SKM-1 treated with dmso at 0.1 percent for 144 hours (cell line): ENCODE measurements around the gene GMNN.

Experiments
- DNase-seq: peaks from one replicate; lab custom pipeline; 2025; ENCODE audit not compliant: unreplicated experiment; lab: John Stamatoyannopoulos, UW

Gene GMNN

DNA sequence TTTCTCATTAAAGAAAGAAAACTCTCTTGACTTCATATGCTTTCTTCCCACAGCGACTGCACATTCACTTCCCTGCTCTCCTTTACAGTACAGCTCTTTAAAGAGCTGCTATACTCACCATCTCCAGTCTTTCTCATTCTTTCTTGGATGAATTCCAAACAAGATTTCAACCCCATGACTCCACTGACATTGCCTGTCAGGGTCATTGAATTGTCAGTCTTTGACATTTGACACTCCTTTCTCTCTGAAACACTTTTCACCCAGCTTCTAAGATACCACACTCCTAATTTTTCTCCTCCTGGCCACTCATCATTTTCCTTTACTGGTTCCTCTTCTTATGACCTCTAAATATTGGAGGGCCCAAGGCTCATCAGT lies 24.8 kb downstream of the GMNN start:
- DNase-seq: no peak

DNA sequence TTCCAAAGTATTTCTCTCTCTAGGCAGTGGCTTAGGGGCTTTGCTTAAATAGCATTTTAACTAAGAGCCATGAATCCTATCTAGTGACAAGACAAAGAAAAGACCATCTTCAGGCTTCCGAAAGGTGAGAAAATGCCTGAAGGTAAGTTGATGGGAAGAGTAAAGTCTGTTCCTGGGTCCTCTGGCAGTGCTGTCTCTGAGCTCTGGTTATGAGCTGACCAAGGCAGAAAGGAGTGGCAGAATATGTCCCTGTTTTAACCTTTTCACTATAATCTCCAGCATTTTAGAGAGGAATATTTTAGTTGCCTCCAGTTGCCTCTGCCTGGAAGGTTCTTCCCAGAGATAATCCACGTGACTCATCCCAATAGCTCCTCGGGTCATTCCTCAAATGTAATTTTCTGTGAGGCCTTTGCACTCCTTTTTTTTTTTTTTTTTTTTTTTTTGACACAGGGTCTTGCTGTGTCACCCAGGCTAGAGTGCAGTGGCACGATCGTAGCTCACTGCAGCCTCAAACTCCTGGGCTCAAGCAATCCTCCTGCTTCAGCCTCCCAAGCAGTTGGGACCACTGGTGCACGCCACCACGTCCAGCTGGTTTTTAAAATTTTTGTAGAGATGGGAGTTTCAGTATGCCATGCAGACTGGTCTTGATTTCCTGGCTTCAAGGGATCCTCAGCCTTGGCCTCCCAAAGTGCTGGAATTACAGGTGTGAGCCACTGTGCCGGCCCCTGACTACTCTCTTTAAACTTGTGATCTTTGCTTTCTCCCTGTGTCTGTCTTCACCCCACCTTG lies 27.7 kb downstream of the GMNN start:
- DNase-seq: no peak

DNA sequence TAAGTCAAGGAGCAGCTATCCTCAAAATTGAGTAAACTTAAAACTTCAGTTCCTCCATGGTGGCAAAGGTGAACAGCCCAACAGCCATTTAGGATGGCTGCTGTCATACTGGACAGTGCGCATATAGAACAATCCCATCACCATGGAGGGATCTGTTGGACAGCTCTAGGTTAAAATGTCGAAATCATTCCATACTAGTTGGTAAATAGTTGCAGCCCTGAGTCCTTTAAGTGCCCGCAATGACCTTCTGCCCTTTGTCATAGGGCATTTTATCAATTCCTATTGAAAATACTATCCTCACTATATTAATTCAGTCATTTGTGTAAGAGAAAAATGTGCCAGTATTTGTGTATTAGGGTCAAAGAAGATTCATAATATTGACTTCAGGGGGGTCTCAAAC lies 32.8 kb downstream of the GMNN start:
- no peak for DNase-seq

DNA sequence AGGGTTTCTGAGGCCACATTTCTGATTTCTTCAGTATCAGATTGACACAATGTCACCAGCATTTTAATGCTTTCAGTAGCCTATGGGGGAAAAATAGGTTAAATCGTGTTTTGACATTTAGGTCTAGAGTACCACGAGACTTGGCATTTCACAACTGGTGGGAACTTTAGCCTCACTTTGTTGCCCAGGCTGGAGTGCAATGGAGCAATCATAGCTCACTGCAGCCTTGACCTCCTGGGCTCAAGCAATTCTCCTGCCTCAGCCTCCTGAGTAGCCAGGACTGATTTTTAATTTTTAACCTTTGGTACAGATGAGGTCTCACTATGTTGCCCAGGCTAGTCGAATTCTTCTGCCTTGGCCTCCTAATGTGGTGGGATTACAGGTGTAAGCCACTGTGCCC lies 35.0 kb downstream of the GMNN start:
- DNase-seq: no peak

DNA sequence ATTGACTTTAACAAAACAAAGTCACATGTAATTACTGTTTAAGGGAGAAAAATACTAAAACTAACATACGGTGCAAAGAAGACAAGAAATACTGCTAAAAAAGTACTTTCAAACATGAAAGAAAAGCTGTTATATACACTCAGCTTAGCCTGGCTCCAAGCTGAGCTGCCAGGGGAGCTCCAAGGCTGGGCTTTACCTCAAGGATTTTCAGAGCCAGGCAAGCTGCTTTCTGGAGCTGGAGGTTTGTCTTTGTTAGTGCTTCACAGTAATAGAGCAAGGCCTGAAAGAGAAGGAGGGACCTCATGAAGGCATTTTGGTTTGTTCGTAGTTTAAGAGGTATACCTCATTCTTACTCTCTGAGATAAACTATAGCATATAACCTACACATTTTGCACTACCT lies 43.6 kb downstream of the GMNN start:
- no peak for DNase-seq

DNA sequence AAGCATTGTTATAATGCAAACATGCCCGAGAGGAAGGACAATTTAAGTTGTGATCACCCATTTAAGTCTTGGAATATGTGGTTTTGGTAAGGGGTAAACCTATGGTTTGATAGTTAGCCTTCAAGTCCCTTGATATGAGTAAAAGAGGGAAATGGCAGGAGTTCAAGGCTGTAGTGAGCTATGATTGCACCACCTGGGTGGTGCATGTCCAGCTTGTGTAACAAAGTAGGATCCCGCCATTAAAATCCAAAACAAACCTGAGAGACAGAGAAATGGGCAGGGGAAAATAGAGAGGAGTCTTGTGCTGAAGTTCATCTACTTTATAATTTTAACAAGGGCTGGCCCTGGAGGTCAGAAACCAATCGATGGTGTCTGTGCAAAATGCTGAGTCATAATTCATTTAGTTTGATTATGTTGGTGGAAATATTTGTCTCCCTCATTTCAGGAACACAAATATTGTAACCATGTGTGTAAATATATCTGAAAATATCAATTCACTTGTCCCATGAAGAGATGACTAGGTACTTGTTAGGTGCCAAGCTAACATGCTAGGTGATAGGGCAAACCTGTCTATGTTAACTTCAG lies 47.2 kb downstream of the GMNN start:
- no peak for DNase-seq

DNA sequence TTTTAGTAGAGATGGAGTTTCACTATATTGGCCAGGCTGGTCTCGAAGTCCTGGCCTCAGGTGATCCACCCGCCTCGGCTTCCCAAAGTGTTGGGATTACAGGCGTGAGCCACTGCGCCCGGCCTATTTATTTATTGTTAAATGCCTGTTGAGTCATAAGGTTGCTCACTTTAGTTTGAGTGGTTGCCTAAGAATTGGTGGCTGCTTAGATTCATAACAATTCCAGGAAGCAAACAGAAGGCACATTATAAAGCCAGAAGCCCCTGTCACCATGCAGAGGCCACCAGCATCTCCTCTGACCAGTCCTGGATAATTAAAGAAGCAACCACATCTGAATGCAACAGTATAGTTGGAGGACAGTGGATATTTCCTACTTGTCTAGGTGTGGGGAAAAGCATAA lies 48.0 kb downstream of the GMNN start:
- no peak for DNase-seq

DNA sequence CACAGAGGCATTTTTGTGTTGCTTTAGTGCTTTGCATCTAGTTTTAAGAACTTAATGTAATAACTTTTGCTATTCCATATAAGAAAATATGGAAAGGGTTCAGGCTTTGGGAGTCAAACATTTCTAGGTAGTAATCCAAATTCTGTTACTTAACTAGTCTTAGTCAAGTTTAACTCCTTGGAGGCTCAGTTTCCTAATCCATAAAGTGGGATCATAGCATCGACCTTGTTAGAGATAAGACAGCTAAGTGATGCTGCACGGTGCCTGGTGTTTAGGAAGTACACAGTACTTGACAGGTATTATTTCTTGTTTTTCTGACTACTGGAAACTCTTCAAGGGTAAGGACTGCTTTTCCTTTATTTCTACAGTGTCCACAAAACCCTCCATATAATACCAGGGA lies 48.4 kb downstream of the GMNN start:
- no peak for DNase-seq

DNA sequence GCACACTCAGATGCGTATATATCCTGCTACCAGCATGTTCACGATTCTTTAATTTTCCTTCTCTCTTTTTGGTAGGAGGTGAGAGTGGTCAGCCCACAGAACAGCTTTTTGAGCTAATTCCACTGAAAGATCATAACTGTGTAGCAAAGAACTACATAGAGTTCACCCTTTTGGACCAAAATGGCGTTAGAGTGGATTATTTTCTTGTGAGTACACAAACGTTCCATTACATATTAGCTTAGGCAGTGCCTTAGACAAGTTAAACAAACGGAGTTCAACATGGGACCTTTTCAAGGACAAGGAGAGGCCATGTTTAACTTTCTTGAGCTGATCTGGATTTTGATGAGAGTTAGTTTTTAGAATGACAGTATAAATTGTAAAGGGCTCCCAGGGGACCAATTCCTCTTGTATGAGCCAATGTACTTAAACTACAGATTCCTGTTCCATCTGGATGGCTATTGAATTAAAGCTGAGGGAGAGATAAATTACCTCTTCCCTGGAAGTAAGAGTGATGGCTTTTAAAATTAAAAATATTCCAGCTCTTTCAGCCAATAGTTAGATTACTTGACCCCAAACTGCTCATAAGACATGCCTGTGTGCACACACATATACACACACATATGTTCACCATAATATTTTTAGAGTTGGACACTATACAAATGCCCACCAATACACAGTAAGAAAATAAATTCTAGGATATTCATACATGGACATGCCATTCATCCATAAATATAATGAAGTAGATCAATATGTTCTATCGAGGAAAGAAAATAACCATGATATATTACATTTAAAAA lies 49.6 kb downstream of the GMNN start:
- DNase-seq: no peak

DNA sequence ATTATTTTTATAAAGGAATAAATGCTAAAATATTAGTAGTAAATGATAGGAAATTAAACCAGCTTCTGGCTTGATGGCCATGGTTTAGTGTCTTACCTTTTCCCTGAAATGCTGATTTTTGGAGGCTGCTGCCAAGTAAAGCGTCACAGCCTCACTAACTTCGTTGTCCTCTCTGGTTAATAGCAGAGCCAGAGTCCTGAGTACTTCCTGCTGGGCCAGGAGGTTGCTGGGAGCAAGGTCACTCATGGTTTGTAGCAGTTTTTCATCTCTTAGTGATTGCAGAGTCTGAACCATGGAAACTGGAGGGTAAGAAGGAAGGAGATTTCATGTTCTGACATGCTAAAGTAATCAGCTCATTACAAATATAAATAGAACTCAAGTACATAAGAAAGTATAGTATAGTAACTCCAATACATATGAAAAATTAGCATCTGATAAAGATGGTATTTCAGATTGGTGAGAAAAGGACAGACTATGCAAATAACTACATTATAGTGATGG lies 50.4 kb downstream of the GMNN start:
- DNase-seq: no peak

DNA sequence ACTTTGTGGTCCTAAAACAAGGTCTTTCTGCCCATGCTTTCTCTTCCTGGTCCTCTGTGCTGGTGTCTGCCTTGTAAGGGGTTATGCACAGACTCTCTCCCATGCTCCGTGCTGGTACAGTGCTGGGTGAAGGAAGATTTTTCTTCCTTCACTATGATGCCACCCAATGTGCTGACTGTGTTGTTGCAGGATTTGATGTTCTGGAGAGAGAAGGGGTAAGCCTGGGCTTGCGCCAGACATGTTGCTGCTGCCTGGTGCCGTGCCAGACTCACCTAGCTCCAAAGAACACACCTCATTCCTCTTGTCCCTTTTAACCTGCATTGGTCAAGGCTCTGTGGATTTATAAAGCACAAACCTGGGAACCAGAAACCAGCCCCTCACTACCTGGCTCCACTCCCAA lies 52.4 kb downstream of the GMNN start:
- no peak for DNase-seq

DNA sequence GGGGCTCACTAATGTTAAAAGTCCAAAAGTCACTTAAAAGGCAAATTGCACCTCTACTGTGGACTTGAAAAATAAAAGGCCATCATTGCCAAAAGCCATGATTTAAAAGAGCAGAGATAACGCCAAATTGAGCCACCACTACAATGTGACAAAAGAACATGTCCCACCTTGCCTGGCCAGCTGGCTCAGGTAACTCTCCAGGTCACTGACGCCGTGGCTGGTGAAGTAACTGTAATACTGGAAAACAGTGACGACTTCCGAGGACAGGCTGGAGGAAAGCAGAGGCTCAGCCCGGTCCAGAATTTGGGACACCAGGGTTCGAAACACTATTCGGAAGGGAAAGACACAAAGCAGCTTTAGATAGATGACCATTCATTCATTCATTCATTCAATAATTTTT lies 53.2 kb downstream of the GMNN start:
- no peak for DNase-seq

DNA sequence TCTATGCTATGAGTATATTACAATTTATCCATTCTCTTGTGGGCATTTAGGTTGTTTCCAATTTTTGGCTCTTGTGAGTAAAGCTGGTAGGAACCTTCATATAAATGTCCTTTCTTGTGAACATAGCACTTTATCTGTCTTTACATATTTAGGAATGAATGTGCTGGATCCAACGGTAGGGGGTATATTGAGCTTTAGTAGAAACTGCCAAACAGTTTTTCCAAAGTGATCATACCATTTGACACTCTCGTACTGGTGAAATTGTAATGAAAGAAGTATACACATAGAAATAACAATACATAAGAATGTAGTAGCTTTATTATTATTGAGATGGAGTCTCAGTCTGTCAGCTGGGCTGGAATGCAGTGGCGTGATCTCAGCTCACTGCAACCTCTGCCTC lies 54.9 kb downstream of the GMNN start:
- no peak for DNase-seq

DNA sequence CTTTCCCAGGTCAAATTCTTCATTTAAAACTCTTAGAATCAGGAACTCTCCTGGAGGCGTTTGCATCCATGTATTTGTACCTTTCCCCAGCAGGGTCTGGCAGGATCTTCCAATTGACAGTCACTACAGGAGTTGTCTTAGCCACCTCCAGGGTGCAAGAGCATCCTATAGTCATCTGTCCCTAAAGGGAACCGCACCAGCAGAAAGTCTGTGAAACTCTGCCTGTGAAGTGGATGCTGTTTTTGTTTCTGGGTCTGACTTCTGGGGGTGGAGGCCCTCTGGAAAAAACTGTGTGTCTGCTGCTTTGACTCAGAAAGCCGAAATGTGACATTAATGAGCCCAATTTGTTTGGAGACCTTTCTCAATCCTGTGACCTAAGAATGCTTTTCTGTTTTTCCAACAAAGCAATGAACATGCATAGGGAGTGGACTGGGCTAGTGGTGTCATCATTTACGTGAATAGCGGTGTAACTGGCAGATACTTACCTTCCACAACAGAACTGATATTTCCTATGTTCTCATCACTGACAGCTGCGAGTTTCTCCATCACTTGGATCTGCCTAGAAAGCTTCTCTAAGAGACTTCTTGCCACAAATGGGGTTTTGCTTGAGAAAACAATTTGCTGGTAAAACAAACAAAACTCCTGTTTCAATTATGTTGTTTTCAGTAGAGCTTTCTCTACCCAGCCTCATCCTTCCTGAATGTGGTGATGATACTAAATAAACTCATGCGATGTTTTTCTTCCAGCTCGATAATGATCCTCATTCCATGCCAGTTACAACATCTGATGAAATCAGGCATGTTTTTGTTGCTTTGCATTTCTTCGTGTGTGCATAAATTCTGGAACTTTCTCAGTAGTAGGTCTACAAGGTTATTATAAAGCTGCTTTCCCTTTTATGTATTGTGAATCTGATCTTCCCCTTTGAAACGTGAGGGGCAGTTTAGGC lies 57.3 kb downstream of the GMNN start:
- DNase-seq: no peak

DNA sequence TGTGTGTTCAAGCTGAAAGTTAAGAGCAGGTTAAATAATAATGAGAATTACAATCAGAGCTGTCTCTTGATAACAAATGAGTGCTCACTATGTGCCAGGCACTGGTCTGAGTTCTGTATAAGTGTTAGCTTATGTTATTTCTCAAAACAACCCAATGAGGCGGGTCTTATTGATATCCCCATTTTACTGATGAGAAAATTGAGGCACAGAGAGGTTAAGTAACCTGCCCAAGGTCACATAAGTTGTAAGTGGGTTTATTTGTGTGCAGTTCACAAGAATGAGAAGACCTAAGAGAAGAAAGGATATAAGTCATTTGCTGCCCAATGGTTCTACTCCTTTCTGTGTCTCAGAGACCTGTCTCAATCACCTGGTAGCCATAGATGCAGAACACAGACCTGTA lies 58.1 kb downstream of the GMNN start:
- no peak for DNase-seq

DNA sequence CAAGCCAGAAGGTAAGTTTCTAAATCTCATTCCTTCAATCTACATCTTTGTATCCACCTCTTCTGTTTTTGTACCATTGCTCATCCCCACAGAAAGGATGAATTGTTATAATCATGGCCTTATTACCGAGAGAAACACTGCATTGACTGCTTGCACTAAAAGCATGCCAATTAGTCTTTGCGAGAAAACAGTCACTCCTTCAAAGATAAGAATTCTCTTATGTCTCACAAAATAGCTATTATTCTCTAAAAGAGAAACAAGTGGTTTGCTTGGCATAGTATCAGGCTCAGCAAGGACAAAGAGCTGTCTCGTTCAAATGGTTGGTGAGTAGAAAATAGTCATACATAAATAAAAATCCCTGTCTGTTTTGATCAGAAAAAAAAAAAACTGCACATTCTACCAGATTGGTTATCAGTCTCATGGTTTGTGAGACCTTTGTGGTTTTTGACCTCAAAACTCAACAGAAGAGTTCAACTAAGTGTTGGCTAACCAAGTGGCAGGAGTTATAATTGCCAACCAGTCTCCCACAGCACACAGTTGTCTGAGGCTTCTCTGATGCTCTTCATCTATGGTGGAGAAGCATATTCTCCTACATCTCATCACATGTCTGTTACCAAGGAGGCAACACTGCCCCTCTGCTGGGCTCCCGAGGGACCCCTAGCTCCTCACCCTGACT lies 59.1 kb downstream of the GMNN start:
- no peak for DNase-seq
